Superior temporal gyrus (tissue), 1 donor: ENCODE data around the gene HYI.
A peak's percentile ranks its signal among the peaks of the same experiment; 100 is the strongest.
"Not testable (repeated sequence)": the region's sequence is repeated elsewhere in the genome, so short reads cannot be mapped to it uniquely, and the experiment has no call there.

ENCODE experiments used
- DNase-seq: peaks from one replicate; pipeline ENCODE4 v3.0.0-alpha.2; 2016; ENCODE audit errors: extremely low spot score

The HYI gene

GRCh38 chr1:43453442-43454269, at the start of gene HYI:
Gene HYI, minus strand, starts transcription at chr1:43453931. Its CDS starts 138 bp downstream, at chr1:43453793.
- DNase-seq, result peak; percentile 82

- DNase-seq, result not testable (repeated sequence)
These were observed 48.1 kb upstream of the HYI start for GRCh38 chr1:43501806-43502205.

- no peak for DNase-seq
These were observed 46.2 kb upstream of the HYI start for GRCh38 chr1:43499898-43500297.

GRCh38 chr1:43495204-43495603, 41.5 kb upstream of the HYI start:
- DNase-seq, result no peak

GRCh38 chr1:43493661-43494450, 40.1 kb upstream of the HYI start:
- no peak for DNase-seq

GRCh38 chr1:43492826-43493225, 39.1 kb upstream of the HYI start:
- no peak for DNase-seq

- no peak for DNase-seq
These were observed 37.3 kb upstream of the HYI start for GRCh38 chr1:43491061-43491460.

- no peak for DNase-seq
These were observed 34.4 kb upstream of the HYI start for GRCh38 chr1:43488165-43488564.

- no peak for DNase-seq
These were observed 30.6 kb upstream of the HYI start for GRCh38 chr1:43484367-43484766.

GRCh38 chr1:43482215-43482614, 28.5 kb upstream of the HYI start:
- no peak for DNase-seq

- no peak for DNase-seq
These were observed 27.8 kb upstream of the HYI start for GRCh38 chr1:43481491-43481890.

- no peak for DNase-seq
These were observed 25.7 kb upstream of the HYI start for GRCh38 chr1:43479414-43479813.

- DNase-seq, result no peak
These were observed 24.0 kb upstream of the HYI start for GRCh38 chr1:43477716-43478115.

GRCh38 chr1:43475611-43476401, 22.1 kb upstream of the HYI start:
- DNase-seq, result not testable (repeated sequence)

GRCh38 chr1:43473463-43473862, 19.7 kb upstream of the HYI start:
- no peak for DNase-seq

GRCh38 chr1:43472463-43473151, 18.9 kb upstream of the HYI start:
- not testable (repeated sequence) for DNase-seq

- no peak for DNase-seq
These were observed 18.3 kb upstream of the HYI start for GRCh38 chr1:43472087-43472462.

- DNase-seq, result no peak
These were observed 16.2 kb upstream of the HYI start for GRCh38 chr1:43469932-43470331.

- DNase-seq, result no peak
These were observed 14.7 kb upstream of the HYI start for GRCh38 chr1:43468414-43468813.

GRCh38 chr1:43466403-43466802, 12.7 kb upstream of the HYI start:
- DNase-seq, result no peak

GRCh38 chr1:43465505-43466067, 11.9 kb upstream of the HYI start:
- no peak for DNase-seq
